GM19467 (cell line): ENCODE data around the gene EML6.

Source experiments
- ATAC-seq: cut with Tn5 transposase; IDR thresholded peaks from one replicate; pipeline ENCODE4 v1.9.1; 2021; ENCODE audit warnings: mild to moderate bottlenecking, moderate library complexity; ENCODE audit not compliant: unreplicated experiment

Gene EML6

DNA sequence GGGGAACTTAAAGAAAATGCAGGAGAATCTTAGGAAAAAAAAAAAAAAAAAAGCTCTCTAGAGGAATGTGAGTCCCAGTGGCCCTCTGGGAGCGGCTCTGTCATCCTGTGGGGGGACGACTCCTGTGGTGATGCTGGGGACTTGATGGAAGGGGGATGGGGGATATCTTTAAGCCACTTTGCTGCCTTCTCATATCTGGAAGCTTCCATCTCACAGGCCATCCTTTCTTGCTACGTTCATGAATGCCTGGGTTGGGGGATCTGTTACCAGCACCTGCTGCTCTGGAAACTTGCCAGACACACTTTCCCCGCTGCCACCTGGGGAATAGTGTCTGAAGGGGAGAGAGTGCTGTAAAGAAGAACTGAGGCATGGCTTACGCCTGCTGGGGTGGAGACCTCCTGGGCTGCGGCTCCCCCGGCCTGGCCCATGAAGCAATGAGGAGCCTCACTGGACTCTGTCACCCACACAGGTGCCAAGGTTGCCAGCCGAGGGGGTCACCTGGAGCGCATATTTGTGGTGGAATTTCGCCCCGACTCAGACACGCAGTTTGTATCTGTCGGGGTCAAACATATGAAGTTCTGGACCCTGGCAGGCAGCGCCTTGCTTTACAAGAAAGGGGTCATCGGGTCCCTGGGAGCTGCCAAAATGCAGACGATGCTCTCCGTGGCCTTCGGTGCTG lies 234.0 kb downstream of the EML6 start:
- no peak for ATAC-seq

DNA sequence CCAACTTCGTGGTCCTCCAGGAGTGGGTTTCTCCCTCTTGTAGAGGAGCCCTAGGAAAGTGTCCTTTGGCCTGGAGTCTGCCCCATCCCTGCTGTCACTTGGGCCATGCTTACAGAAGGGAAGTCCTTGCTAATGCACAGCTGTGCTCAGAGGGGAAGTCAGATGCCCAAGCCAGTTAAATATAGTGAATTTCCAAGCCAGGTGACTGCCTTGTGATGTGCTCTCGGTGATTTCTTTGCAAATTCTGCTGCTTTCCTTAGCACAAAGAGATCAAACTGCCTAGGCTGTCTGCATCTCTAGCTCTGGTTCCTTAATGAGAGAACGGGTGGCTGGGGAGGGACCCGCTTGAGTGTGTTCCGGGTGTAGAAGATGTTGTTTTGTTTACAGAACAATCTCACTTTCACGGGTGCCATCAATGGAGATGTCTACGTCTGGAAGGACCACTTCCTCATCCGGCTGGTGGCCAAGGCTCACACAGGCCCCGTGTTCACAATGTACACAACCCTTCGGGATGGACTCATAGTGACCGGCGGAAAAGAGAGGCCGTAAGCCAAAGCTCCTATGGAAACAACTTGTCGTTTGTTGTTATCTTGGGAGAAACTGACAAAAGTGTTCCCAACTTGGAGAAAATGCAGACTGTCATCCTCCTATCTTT lies 235.4 kb downstream of the EML6 start:
- ATAC-seq, result no peak

DNA sequence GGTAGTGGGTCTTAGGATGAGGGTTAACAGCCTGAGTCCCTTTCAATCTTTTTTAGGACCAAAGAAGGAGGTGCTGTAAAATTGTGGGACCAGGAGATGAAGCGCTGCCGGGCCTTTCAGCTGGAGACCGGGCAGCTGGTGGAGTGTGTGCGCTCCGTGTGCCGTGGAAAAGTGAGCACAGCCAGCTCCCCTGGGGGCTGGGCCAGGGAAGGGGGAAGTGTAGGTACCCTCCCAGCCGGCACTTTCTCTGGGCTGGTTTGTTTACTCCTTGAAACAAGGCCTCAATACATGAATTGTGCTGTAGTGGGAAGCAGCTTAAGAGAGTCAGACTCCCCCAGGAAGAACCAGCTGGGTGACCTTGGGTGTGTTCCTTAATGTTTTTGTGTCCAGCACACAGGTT lies 236.7 kb downstream of the EML6 start:
- no peak for ATAC-seq

GRCh38 chr2:54962511-54962910 lies 239.0 kb downstream of the EML6 start:
- ATAC-seq, result no peak

- ATAC-seq, result no peak
These were observed 239.5 kb downstream of the EML6 start for GRCh38 chr2:54962935-54963440.

DNA sequence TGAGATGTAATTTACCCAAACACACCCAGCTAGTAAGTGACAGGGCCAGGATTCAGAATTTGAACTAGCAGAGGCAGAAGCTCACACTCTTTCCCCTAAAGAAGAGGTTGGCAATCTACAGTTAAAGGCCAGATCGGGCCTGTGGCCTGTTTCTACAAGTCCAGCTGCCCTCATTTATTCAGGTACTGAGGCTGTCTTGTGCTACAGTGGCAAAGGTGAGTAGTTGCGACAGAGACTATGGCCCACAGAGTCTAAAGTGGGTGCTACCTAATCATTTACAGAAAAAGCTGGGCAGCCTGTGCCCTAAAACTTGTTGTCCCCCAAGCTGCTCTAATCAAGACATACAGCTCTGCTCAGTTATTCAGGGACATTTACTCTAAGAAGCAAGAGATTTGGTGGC lies 240.0 kb downstream of the EML6 start:
- no peak for ATAC-seq

- no peak for ATAC-seq
These were observed 240.8 kb downstream of the EML6 start for GRCh38 chr2:54964271-54964670.

DNA sequence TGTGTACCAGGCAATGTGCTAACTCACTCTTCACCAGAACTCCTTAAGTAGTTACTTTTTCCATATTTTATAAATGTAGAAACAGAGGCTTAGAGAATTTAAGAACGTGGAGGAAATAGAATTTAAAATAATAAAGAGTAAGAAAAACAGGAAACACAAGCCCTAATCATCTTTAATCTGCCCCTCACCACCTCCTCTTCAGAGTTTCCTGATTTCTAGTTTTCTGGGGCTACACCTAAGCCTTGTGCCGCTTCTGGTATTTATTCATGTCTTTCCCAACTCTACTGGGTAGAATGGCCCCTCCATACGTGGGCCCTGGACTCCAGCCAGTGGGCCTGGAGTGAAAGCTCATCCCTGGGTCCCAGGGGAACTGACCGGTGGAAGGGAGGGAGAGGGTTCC lies 241.4 kb downstream of the EML6 start:
- no peak for ATAC-seq

- ATAC-seq, result no peak
These were observed 242.0 kb downstream of the EML6 start for GRCh38 chr2:54965425-54965824.

DNA sequence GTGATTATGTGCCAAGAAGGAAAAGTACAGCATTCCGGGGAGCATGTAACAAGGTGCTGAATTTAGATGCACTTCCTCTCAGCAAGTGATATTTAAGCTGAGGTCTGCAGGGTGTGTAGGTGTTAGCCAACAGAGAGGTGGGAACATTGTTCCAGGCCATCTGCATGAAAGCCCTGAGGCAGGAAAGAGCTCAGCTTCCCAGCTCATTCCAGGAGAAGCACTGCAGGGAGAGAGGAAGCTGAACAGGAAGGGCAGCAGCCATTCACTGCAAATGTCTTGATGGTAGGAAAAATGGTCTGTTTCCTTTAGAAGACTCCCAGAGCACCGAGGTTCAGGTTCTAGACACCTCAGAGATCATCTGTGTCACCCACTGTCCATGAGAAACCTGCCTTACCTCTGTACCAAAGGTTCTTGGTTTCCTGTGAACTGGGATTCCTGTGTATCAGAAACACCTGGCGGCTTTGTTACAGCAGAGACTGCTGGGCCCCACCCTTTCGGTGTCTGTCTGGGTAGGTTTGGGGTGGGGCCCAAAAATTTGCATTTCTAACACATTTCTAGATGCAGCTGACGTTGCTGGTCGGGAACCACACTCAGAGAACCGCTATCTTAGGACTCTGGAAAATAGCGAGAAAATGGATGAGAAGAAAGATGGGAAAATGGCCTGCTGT lies 242.8 kb downstream of the EML6 start:
- no peak for ATAC-seq

DNA sequence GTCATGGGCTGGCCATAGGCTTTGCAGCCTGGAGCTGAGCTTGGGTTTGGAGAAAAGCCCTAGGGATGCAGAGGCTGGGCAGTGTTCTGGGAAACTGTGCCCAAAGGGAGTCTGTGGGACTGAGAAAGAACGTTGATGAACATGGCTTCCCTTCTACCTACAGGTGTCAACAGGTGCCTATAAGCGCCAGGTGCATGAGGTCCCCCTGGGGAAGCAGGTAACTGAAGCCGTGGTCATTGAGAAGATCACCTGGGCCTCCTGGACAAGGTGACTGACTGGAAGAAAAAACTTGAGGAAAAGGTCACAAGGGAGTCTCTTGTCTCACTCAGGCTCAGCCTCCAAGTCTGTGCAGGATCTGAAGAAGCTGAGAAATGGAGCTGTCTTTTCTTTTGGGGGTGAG lies 243.4 kb downstream of the EML6 start:
- no peak for ATAC-seq

GRCh38 chr2:54967269-54967668 lies 243.8 kb downstream of the EML6 start:
- ATAC-seq, result no peak

GRCh38 chr2:54967759-54968365 lies 244.4 kb downstream of the EML6 start:
- no peak for ATAC-seq

GRCh38 chr2:54968561-54969218 lies 245.2 kb downstream of the EML6 start:
- ATAC-seq, result no peak

DNA sequence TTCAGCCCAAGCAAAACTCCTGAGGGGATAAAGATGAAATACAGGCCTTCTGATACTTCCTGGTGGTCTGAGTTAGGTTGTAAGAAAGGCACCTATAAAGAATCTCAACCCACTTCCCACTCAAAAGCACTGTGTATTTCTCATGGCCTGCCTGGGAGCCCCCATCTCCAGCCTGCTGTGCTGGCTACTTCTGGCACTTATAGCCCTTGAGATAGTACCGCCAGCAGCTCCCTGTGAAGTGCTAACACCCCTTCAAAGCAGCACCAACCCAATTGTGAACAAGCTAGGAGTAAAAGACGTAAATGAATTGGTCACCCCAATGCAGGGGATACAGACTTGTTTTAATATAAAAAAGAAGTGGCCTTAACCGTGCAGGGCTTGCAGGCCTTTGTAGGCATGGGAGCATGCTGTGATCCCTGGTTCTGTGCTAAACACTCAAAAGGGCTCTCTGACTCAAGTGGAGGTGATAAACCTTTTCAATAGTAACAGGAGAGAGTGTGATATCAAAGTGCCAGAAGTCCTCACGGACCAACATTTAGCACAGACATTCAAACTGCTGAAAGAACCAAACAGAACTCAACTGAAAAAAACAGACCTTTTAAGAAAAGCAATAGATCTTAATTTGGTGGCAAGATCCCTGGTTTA lies 246.0 kb downstream of the EML6 start:
- no peak for ATAC-seq

DNA sequence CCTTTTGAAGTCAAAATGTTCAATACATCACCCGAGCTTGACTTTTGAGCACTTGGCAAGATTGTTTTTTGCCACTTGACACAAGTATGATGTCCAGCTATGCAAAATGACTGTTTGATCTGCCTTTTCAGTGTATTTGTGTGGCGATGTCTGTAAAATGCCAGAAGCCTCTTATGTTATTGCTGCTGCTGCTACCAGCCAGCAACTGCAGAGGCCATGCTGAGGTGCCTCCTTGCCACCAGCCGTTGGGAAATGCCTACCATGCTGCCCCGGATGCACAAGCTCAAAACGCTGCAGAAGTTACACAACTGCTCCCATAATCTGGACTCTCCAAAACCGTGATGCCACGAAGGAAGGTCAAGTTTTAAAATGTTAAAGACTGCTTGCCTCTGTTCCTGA lies 246.5 kb downstream of the EML6 start:
- no peak for ATAC-seq

DNA sequence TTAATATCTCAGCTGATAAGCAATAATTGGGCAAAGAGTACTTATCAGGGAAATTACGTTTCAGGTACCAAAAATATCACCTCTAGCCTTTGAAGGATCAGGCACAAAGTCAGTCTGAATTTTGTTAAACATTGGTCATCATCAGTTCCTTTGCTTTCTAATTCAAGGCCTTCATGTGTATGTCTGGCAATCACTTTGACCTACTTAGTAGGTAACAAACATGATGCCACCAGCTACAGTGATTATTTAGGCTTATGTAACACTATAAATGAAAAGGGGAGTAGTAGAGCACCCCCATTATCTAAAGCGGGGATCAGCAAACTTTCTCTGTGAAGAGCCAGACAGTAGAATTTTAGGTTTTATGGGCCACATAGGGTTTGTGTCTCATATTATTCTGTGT lies 251.7 kb downstream of the EML6 start:
- no peak for ATAC-seq

GRCh38 chr2:54975598-54976492 lies 252.4 kb downstream of the EML6 start:
- ATAC-seq, result no peak

DNA sequence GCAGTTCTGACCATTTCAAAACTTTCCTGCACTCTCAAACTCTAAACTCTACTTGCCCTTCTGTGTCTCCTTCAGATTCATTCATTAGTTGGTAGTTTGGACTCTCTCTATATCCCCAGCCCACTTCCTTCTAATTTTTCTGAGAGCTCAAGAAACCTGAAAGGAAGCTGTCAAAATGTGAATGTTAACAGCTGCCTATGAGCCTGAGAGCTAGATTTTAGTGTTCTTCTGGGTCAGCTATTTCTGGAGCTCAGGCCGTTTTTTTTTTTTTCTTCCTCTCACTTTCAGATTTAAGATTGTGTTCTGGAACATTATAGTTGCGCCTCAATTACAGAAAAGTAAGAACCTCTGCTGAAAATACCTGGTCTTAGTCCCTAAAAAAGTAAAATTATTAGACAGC lies 253.7 kb downstream of the EML6 start:
- peak; percentile 80 for ATAC-seq
